ENCODE results near the gene CCDC116. TPM values are rescaled to one million over a fixed set of nuclear protein-coding genes. Genes with fewer than 3 reads are reported as not detected.

The CCDC116 gene
- total and polyA plus RNA-seq, 10 of the 15 experiments (the other 5 are each of a cell fraction or from before 2014, with no cell fraction given): 0.04 to 0.18 (median 0.04) TPM; not detected in 6

GRCh38 chr22:21594865-21595452, 37.6 kb upstream of the CCDC116 start:
- no peak overlapping the region for H3K4me3 ChIP-seq
- ATAC-seq (no peak), FAIRE-seq (no peak), DNase-seq (ENCODE audit: low read depth, low spot score) (no peak)
- in situ Hi-C loops (cut with MboI): no loop called here
- ChIA-PET RAD21 (ENCODE audit: unreplicated experiment) (no interaction called here), POLR2A (no interaction called here), CTCF (no interaction called here), SMC1A (ENCODE audit: uncharacterized antibody, unreplicated experiment) (no interaction called here)
- H2AFZ ChIP-seq (ENCODE audit: control insufficient read depth, low read depth, low read length): no peak overlapping the region
- no peak overlapping the region for H3K4me2 ChIP-seq (ENCODE audit: control insufficient read depth, insufficient read depth)
- peaks cover 5% of the 10 kb centered on the region for H3K4me1 ChIP-seq (ENCODE audit: control insufficient read depth, insufficient read depth, low read length)
- intact Hi-C loops (cut with micrococcal nuclease; ENCODE audit: unreplicated experiment): no loop called here
- H3K27me3 ChIP-seq (replicated peaks in 1 of 2; ENCODE audit: control insufficient read depth in 2 of 2, insufficient read depth in 2 of 2, low read length in 1 of 2): no peaks in the 10 kb centered on the region
- no peak overlapping the region for H3K27ac ChIP-seq (ENCODE audit: control insufficient read depth, insufficient read depth)
- H3K9ac ChIP-seq (ENCODE audit: control insufficient read depth, insufficient read depth, low read length): no peak overlapping the region
- peaks cover 62% of the 10 kb centered on the region for H3K79me2 ChIP-seq (ENCODE audit: control insufficient read depth, insufficient read depth, low read length)
- TF ChIP-seq ETV6 (conservative IDR thresholded peaks at IDR 0.05 in 1 of 2, IDR thresholded peaks at IDR 0.05 in 1 of 2; ENCODE audit: borderline replicate concordance in 1 of 2, low read depth in 1 of 2) (no peak), E2F4 (IDR thresholded peaks at IDR 0.05; ENCODE audit: low read depth, low read length) (no peak), IKZF2 (IDR thresholded peaks at IDR 0.05) (no peak), E2F8 (IDR thresholded peaks at IDR 0.05; ENCODE audit: low read depth, partially characterized antibody) (no peak), NKRF (conservative IDR thresholded peaks at IDR 0.05) (no peak), SRF (IDR thresholded peaks at IDR 0.05; ENCODE audit: low read depth in 2 of 2, low read length in 2 of 2) (no peak), POLR2AphosphoS2 (IDR thresholded peaks at IDR 0.05; ENCODE audit: low read depth, low read length) (no peak), IRF5 (IDR thresholded peaks at IDR 0.05; ENCODE audit: borderline replicate concordance) (no peak), RBBP5 (conservative IDR thresholded peaks at IDR 0.05) (no peak), TCF3 (IDR thresholded peaks at IDR 0.05; ENCODE audit: borderline replicate concordance, insufficient read depth, low read depth, low read length) (no peak), ASH2L (IDR thresholded peaks at IDR 0.05; ENCODE audit: borderline replicate concordance, low read depth) (no peak)
- BruUV-seq (replicated peaks): no TSS peak
- no peaks in the 10 kb centered on the region for H3K9me3 ChIP-seq (replicated peaks; ENCODE audit: control insufficient read depth, insufficient read depth, low read length)
- H4K20me1 ChIP-seq (ENCODE audit: control insufficient read depth, insufficient read depth): peaks cover 18% of the 10 kb centered on the region
- 95% methylated on average over 5 of the region's 5 CpGs for WGBS (ENCODE audit: insufficient coverage, insufficient replicate concordance, low lambda C conversion rate, missing lambda C conversion rate)
- peaks cover 34 to 37% of the 10 kb centered on the region in 2 experiments for H3K36me3 ChIP-seq (ENCODE audit: control insufficient read depth in 2 of 2, insufficient read depth in 2 of 2, low read length in 1 of 2)
